Measurements from ENCODE around the gene IRX3. TPM values are rescaled to one million over a fixed set of nuclear protein-coding genes. Genes with fewer than 3 reads are reported as not detected.

The IRX3 gene
- total RNA-seq, 1 experiment from 2014 or later: 2.4 TPM

DNA sequence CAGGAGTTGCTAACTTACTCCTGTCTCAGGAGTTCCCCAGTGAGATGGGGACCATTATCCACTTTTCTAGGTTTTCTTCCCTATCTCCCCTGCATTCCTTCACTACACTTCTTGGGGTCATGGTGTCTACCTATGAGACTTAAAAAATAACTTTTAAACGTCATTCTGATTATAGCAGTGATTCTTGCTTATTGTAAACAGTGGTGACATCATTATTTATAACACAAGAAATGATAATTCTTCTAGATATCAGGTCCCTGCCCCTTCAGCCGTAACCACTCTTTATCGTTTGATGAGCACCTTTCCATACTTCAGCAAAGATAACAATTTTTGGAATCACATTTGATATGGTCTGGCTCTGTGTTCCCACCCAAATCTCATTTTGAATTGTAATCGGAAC lies 27.2 kb upstream of the IRX3 start:
- WGBS (ENCODE audit: extremely low coverage, insufficient read length, low lambda C conversion rate): no CpG with 5 or more reads among the region's 4 CpGs
- H3K14ac ChIP-seq (ENCODE audit: insufficient read depth, low read length): no peak overlapping the region
- H3K18ac ChIP-seq (ENCODE audit: insufficient read length, low read depth, low read length): no peak overlapping the region
- no peaks in the 10 kb centered on the region for H3K23me2 ChIP-seq (ENCODE audit: insufficient read length, low read depth, low read length, poor library complexity, severe bottlenecking)
- H3K9ac ChIP-seq (ENCODE audit: extremely low read depth, insufficient read length, low read length): no peak overlapping the region
- H3K27ac ChIP-seq (ENCODE audit: insufficient read length, low read depth, low read length): no peak overlapping the region
- H3K27me3 Mint-ChIP-seq (ENCODE audit: low read depth): peaks cover 8% of the 10 kb centered on the region
- no peak overlapping the region for H2BK20ac ChIP-seq (ENCODE audit: low read depth, low read length, poor library complexity, severe bottlenecking)
- H3K79me2 ChIP-seq (ENCODE audit: insufficient read depth, low read length): no peaks in the 10 kb centered on the region
- TF ChIP-seq, protein P1, sequence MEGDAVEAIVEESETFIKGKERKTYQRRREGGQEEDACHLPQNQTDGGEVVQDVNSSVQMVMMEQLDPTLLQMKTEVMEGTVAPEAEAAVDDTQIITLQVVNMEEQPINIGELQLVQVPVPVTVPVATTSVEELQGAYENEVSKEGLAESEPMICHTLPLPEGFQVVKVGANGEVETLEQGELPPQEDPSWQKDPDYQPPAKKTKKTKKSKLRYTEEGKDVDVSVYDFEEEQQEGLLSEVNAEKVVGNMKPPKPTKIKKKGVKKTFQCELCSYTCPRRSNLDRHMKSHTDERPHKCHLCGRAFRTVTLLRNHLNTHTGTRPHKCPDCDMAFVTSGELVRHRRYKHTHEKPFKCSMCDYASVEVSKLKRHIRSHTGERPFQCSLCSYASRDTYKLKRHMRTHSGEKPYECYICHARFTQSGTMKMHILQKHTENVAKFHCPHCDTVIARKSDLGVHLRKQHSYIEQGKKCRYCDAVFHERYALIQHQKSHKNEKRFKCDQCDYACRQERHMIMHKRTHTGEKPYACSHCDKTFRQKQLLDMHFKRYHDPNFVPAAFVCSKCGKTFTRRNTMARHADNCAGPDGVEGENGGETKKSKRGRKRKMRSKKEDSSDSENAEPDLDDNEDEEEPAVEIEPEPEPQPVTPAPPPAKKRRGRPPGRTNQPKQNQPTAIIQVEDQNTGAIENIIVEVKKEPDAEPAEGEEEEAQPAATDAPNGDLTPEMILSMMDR (conservative IDR thresholded peaks at IDR 0.05): no peak
- no peak overlapping the region for H3K4ac ChIP-seq (ENCODE audit: low read depth, low read length)
- no peaks in the 10 kb centered on the region for H4K20me1 ChIP-seq (ENCODE audit: control insufficient read depth, insufficient read depth, insufficient read length)
- H4K91ac ChIP-seq (ENCODE audit: insufficient read length, low read depth, low read length): no peak overlapping the region
- H3K4me1 Mint-ChIP-seq: peaks cover 4 to 6% of the 10 kb centered on the region in 2 experiments; a peak in 3 of 4 replicates
- no peaks in the 10 kb centered on the region for H3K27me3 ChIP-seq (ENCODE audit: insufficient read depth, low read length)
- 0 out of 7 replicates have a peak, but pooled peaks cover 0 to 3% (median 0%) of the 10 kb centered on the region in 3 experiments for H3K36me3 Mint-ChIP-seq (ENCODE audit: insufficient read depth in 1 of 3, low read depth in 3 of 3)
- DNase-seq: no peak
- no peak overlapping the region for H2BK5ac ChIP-seq (ENCODE audit: insufficient read length, low read length)
- H3K9me3 ChIP-seq (ENCODE audit: control insufficient read depth, low read depth, low read length): no peaks in the 10 kb centered on the region
- H3K9me3 Mint-ChIP-seq: peaks cover 0 to 7% of the 10 kb centered on the region in 2 experiments; a peak in 1 of 5 replicates
- no peak overlapping the region for H3K4me3 Mint-ChIP-seq
- no peak overlapping the region for H3K23ac ChIP-seq (ENCODE audit: insufficient read length, low read depth, low read length)
- H3T11ph ChIP-seq (ENCODE audit: low read length): no peak overlapping the region
- no peaks in the 10 kb centered on the region for H3K4me1 ChIP-seq (ENCODE audit: insufficient read depth, low read length)
- H3K4me2 ChIP-seq (ENCODE audit: insufficient read depth, insufficient read length, low read length): no peak overlapping the region
- no peak overlapping the region for H2BK120ac ChIP-seq (ENCODE audit: low read depth, low read length, poor library complexity, severe bottlenecking)
- H2AK5ac ChIP-seq (ENCODE audit: insufficient read length, low read length): no peak overlapping the region
- H2BK15ac ChIP-seq (ENCODE audit: low read depth, low read length): no peak overlapping the region
- H3K79me1 ChIP-seq (ENCODE audit: insufficient read depth, low read depth, low read length, poor library complexity, severe bottlenecking): no peaks in the 10 kb centered on the region
- no peak overlapping the region for H4K5ac ChIP-seq (ENCODE audit: insufficient read length, low read depth, low read length)
- no peak overlapping the region for H2AFZ ChIP-seq (ENCODE audit: low read length)
- H3K27ac Mint-ChIP-seq: no peak overlapping the region
- H2BK12ac ChIP-seq (ENCODE audit: insufficient read length, low read depth, low read length): no peak overlapping the region
- H4K8ac ChIP-seq (replicated peaks; ENCODE audit: insufficient read length, low read depth, low read length): no peak overlapping the region
- no peak overlapping the region for H3K56ac ChIP-seq (ENCODE audit: insufficient read length, low read depth, low read length)
